LHCN-M2 (cell line): Measurements from ENCODE around the gene SLC30A1. TPM values are rescaled to one million over a fixed set of nuclear protein-coding genes. Genes with fewer than 3 reads are reported as not detected.
"Not testable (repeated sequence)": the region's sequence is repeated elsewhere in the genome, so short reads cannot be mapped to it uniquely, and the experiment has no call there.

Experiments used
- DNase-seq: peaks from one replicate; pipeline ENCODE4 v3.0.0-alpha.2; 2012; ENCODE audit warnings: low read depth
- total RNA-seq: library from RNA; depleted of rRNA; stranded (reverse); fragments of >200 nt; gene quantifications from 2 replicates; pipeline ENCODE4 v1.2.3, GENCODE V29; 2014

The SLC30A1 gene
- total RNA-seq, 1 experiment from 2014 or later, result 17.0 TPM

DNA sequence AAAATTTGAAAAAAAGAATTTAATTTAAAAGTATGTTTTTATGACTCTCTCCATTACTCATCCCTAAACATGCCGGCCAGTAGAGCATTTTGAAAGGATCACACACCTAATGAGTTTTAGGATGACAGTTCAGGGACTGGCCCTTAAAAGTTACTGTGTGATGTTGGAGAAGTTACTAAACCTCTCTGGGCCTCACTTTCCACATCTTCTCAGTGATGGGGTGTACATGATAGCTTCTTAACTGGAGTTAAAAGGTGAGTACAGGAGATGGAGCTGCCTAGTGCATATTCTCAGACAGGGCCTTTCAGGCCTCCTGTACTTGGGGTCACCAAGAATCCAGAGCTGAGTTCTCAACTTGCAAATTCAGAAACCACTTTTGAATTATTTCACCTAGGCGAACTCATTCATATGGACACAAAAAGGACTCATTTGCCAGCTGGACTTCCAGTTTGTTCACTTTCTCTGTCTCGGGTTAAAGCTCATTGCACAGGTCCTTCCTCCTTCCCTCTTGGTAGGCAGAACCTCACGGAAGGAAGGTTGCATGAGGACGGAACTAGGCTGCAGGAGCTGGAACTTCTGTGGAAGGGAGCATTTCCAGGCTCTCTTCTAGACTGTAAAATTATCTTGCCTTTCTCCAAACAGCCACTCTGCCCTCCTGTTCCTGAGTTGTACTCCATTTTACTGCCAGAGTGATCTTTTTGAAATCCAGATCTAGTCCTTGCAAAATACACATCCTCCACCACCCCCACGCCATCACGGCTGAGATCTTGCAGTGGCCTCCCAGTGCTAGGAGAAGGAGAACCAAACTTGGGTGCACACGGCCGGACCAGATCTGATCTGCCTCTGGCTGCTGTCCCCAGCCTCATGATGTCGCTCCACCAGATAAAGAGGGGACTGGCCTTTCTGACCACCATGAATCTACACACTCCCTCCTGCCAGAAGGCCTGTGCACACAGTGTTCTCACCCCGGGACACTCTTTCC, 4.3 kb upstream of the SLC30A1 start:
- DNase-seq, result no peak

DNA sequence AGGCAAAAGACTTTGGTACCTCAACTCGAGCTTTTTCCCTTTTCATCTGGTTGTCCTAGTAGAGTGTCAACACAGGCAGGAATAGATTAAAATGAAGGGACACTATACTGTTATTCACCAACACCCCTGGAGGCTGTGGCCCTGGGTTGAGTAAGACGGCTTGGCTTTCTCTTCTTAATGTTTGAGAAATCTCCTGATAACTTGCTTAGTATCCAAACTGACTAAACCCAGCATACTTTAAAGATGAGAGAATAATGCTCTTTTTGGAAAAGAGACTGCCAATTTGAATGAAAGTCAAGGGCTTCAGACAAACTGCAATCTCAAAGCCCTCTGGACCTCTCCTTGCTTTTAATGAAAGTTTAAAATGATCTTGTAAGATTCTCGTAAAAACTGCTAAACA, 2.6 kb upstream of the SLC30A1 start:
- no peak for DNase-seq

DNA sequence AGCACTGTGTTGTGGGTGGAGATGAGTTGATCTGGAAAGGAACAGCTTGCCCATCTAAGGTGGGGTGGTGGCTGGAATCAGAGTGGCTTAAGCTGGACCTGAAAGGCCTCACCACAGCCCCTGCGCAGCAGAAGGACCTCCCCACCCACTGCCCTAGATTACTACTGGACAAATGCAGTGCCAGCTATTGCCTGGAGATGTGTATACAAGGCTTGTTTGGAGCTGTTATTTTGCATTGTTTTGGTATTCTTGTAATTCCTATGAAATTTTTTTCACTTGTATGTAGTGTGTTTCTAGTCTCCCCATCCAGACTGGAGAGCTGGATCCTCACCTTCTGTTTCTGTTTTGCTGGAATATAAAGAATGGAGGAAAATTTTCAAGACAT, 1.3 kb upstream of the SLC30A1 start:
- DNase-seq, result no peak

DNA sequence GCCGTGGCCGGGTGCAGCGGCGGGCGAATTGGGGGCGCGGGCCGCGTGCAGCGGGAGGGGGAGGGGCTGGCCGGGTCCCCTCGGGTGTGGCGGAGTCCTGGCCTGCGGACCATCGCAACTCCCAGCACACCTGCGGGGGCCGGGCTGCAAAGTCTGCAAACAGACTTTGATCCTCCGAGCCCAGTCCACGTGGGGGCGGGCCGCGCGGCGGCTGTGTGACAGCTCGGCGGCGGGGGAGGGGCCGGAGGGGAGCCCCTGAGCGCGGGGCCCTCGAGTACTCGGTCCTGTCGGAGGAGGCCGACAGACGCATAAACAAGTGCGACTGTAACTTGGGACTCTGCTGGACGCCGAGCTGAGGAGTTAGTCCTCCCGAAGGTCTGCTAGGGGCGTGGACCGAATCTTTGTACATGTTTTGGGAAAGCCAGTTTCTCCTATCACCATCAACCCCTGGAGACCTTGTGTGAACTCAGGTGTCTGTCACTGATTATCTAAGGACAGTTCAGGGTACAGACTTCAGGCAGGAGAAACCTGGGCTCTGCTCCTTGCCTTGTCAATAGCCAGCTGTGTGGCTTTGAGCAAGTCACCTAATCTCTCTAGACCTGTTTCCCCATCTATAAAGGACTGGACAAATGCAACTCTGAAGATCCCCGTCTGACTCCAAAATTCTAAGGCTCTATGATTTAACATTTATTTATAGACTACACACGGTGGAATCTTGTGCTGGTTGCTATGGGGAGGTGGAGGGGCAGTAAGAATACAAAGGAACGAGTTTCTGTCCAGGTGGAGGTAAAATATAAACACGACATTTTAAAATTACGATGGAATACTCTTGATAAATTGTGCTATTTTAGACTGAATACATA, 710 bp upstream of the SLC30A1 start:
- peak; percentile 46 for DNase-seq

DNA sequence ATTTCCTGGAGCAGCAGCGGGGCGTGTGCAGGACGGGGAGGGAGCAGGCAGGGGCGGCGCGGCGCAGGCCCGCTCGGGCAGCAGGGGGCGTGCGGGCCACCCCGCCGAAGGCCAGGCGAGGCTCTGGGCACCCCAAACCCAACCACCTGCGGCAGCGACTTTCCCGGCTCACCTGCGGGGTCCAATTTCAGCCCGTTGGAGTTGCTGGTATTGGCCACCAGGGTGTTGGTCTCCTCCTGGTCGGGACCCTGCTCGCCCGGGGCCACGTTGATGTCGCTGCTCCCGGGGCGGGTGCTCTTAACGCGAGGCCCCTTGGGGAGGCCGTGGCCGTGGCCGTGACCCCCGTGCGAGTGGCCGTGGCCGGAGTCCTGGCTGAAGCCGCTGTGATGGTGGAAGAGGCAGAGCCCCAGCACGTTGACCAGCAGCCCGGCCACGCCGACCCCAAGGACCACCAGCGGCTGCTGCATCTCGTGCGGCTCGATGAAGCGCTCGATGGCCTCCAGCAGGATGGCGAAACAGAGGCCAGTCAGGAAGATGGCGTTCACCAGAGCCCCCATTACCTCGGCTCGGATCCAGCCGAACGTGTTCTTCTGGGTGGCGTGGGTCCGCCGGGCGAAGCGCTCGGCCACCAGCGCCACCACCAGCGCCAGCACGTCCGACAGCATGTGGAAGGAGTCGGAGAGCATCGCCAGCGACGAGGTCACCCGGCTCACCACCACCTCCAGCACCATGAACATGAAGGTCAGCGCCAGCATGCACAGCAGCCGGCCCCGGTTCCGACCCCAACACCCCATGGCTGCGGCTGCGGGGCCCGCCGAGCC, 932 bp downstream of the SLC30A1 start:
- DNase-seq, result peak; percentile 66

DNA sequence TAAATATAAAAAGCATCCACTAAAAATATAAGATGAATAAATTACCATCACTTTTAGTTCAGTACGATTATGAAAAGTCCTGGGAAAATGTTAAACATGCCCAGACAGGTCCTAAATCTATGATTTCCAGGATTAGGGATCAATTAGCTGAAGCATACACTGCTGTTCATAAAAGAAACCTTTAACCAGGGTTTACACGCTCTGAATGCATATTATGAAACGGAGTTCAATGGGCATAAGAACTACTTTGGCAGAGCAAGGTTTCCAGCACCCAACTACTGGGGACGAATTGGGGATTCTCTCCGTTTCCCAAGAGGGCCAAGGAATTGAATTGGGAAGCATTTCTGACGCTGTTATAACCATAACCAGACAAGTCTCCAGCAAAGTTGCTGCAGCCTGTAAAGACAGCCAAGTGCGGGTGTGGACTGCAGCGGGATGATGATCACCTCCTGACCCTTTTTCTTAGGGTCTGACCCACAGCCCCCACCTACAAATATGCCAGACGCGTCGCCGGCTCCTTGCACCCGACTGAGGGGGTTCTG, 1.6 kb downstream of the SLC30A1 start:
- DNase-seq, result no peak

DNA sequence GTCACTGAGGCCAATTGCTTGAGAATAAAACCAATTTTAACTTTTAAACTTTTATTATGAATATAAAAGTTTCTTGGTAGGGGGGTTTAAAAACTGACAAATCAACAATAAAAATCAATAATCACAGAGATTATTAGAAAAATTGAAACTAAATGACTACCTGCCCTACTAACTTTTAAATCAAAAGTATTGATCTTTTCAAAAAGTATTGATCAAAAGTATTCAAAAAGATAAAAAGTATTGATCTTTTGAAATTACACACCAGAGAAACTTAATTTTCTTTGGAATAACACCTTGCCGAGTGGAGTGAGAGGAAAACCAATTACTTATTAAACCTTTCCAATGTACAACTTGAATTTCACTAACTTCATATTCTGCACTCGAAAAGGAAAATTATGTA, 2.2 kb downstream of the SLC30A1 start:
- no peak for DNase-seq

DNA sequence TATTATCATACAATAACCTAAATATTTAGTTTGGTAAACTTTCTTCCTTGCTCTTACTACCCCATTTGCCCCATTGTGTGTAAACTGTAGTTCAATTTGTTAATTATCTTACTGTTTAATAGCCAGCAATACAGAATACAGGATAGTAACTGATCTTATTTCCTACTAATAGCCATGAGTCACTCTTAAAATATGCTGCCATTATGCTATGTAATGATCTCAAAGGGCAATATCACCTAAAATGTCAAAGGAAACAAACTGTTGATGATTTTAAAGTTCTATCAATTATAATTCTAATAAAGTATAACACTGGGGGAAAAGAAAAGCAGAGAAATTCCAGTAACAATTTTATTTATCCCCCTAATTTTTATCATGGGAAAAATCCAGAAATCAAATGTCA, 4.3 kb downstream of the SLC30A1 start:
- no peak for DNase-seq

DNA sequence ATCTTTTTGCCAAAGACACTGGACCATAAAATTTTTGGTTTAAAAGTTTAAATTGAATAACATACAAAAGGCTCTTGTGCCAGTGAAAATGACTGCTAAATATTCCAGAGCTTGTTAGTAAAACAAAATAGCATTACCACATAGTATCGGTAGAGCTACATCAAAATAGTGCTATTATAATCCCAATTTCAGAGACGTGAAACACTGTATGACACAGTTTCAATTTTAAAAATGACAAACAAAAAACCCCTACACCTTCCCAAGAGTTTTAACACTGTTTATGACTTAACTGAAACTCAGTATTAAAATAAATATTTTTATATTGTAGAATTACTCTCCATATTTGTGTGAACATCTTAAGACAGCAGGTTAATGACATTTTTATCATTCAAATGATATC, 7.0 kb downstream of the SLC30A1 start:
- no peak for DNase-seq

DNA sequence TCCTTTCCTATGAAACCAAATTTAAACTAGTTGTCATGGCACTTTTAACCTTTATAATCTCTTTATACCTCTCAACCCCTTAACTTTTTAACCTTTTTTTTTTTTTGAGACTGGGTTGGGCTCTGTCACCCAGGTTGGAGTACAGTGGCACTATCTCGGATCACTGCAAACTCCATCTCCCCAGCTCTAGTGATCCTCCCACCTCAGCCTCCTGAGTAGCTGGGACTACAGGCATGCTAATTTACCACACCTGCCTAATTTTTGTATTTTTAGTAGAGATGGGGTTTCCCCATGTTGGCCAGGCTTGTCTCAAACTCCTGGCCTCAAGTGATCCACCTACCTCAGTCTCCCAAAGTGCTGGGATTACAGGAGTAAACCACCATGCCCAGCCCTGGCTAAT, 8.6 kb downstream of the SLC30A1 start:
- DNase-seq, result not testable (repeated sequence)

DNA sequence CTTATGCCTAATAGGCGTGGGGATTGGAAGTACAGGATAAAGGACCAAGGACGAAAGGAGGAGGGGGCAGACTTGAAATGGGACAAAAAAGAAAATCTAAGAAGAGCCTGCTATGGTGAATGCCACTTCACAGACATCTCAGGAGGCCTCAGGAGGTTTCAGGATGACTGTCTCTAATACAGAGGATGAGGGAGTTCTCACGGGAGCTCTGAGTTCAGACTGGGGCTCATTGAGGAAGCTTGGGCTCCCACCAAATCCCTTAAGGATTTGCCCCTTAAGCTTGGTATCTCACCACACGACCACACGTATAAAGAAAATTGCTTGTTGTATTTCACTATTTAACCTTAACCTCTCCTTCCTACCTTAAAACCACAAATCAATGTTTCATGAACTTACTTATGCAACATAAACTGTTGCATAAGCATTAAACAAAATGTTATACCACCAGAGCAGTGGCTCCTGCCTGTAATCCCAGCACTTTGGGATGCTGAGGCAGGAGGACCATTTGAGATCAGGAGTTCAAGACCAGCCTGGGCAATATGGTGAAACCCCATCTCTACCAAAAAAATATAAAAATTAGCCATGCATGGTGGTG, 12.4 kb downstream of the SLC30A1 start:
- DNase-seq, result no peak

DNA sequence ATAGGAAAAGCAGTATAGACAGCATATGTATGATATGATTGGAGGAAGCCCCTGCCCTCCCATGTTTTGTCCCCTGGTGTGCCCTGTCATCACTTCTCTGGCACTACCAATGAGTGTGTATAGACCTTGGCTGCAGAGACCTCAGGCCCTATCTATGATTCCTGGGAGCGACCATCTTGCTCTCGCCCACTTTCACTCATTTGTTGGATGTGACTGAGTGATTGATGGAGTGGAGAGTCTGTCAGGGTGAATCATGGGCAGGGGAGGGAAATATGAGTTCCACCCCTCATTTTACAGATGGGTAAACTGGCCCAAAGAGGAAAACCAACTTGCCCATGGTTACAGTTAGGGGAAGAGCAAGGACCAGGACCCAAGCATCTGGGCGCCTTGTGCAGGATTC, 14.9 kb downstream of the SLC30A1 start:
- no peak for DNase-seq

DNA sequence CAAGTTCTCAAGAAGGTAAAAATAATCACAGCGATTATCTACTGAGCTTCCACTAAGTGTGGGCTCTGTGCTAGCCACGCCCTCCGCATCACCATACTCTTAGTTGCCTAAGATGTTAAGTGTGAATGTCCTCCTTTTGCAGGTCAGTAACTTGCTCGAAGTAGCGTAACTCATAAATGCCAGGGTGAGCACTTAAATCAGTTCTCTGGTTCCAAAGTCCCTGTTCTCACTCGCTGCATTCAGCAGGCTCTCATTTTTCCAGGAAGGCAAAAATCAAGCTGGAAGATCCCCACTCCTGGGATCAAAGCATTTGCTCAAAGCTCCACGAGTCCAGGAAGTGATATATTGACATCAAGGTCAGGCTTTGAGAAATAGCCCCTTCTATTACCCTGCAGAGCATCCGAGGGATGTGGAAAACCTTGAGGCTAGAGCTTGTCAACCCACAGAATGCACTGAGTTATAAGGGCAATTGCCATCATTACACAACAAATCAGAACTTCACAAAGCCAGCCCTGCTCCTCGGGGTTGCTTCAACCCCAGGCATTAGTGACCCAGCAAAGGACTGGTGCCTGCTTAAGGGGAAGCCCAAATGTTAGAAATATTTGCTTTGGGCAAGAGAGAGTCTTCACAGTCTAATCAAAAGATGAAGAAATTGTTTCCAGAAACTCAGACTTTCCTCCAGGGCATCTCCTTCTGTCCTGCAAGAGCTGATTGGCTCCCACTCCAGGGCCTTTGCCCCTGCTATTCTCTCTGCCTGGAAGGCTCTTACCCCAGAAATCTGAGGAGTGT, 19.5 kb downstream of the SLC30A1 start:
- no peak for DNase-seq

DNA sequence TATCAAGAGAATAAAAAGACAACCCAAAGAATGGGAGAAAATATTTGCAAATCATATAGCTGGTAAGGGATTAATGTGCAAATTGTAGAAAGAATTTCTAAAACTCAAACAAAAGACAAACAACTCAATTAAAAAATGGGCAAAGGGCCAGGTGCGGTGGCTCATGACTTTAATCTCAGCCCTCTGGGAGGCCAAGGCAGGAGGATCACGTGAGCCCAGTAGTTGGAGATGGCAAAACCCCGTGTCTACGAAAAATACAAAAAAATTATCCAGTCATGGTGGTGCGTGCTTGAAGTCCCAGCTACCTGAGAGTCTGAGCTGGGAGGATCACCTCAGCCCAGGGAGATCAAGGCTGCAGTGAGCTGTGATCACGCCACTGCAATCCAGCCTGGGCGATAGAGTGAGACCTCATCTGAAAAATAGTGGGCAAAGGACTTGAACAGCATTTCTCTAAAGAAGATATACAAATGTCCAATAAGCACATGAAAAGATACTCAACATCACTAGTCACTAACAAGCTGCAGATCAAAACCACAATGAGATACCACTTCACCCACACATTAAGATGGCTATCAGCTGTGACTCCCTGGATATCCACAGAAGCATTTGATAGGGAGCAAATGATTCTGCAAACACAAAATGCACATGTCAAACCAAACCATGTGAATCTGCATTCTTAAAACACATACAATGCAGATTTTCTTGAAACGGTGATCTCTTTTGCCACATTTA, 20.9 kb downstream of the SLC30A1 start:
- DNase-seq, result no peak

DNA sequence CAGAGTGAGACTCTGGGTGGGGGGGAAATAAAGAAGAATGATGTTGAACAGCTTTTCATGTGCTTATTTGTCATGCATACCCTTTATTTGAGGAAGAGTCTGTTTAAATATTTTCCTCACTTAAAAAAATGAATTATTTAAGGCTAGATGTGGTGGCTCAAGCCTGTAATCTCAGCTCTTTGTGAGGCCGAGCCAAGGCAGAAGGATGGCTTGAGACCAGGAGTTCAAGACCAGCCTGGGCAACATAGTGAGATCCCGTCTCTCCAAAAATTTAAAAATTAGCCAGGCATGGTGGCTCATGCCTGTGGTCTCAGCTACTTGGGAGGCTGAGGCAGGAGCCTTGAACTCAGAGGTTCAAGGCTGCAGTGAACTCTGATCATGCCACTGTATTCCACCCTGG, 25.4 kb downstream of the SLC30A1 start:
- no peak for DNase-seq

DNA sequence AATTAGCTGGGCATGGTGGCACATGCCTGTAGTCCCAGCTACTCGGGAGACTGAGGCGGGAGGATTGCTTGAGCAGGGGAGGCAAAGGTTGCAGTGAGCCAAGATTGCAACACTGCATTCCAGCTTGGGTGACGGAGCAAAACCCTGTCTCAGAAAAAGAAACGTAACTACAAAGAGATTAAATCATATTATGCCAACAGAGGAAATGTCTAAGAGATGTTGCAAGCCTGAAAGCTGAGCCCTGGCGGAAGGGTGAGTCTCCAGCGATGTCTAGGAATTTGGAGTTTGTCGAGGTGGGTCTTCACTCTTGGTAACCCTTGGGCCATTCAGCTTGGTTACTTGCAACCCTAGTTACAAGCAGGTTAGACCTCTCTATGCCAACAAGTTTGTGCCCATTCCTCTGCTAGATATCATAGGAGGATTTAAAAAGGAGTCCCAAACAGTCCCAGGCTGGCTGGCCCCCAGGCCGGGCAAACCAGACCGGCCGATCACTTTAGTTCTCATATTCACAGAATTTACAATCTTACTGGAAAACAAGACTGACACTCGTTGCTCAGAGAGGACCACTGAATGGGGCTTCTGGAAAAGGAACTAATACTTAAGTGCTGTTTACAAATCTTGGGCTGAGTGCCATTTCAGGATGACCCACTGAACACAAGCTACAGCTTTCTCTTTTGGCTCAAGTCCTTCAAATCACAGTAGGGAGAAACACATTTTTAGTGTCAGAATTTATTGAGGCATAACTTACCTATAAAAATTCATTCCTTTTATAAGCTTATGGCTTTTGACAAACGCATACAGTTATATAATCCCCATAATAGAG, 27.1 kb downstream of the SLC30A1 start:
- peak; percentile 7 for DNase-seq

DNA sequence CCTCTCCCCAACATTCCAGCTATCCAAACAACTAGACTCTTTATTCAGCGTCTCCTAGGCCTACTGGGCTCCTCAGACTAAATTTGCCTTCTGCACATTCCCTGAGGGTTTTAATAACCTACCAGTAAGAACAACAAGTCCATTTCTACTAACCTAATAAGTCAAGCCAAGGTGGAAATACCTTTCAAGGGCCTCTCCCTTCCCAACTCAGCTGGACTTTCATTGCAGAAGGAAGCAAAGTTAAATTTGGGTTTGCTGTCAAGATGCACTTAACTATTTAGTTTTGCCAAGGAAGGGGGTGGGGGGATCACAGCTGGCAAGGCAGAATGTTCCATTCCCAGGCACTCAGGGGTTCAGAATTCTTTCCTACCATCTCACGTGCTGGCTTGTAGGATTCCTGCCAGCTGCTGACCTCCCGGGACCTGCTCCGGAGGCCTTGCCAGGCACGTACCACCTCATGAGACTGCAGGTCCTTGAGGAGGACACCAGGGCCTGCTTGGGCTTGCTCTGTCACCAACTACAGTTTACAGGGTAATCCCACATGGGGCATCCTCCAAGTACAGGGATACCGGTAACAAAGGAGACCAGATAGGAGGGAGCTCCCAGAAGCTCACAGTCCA, 29.8 kb downstream of the SLC30A1 start:
- DNase-seq, result no peak
